ENCODE results near the gene CFAP221.

The CFAP221 gene

GRCh38 chr2:119672161-119672862 lies 128.1 kb downstream of the CFAP221 start:
- CTCF ChIA-PET: no interaction called here
- no peak for DNase-seq (ENCODE audit: extremely low spot score)
- no peak for TF ChIP-seq BHLHE40 (IDR thresholded peaks at IDR 0.05; ENCODE audit: borderline replicate concordance)
- TF ChIP-seq L3MBTL2 (conservative IDR thresholded peaks at IDR 0.05): no peak
- no peak for TF ChIP-seq TARDBP (IDR thresholded peaks at IDR 0.05)
- no peak for TF ChIP-seq LEF1 (IDR thresholded peaks at IDR 0.05; ENCODE audit: borderline replicate concordance)
- TF ChIP-seq CTBP1 (IDR thresholded peaks at IDR 0.05; ENCODE audit: borderline replicate concordance): no peak
- TF ChIP-seq SUZ12 (IDR thresholded peaks at IDR 0.05): no peak
- POLR2A ChIA-PET: no interaction called here

DNA sequence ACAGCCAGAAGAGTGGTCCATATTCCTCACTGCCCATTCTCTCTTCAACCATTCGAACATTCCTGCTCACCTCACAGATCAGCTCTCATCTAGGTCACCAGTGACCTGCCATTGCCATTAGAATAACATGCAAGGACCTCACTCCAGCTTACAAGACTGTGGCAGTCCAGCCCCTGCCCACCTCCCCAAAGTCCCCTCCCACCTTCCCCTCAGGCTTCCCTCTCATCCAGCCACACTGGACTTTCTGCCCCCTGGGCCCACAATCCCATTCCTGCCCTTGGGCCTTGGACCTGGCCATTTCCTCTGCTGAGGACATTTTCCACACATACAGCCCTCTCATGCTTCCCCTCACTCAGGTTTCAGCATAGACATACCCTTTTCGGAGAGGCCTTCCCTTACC lies 129.5 kb downstream of the CFAP221 start:
- CTCF ChIA-PET: no interaction called here
- POLR2A ChIA-PET: no interaction called here
- no peak for DNase-seq (ENCODE audit: extremely low spot score)
- TF ChIP-seq FOXA1 (IDR thresholded peaks at IDR 0.05): no peak
- no peak for TF ChIP-seq ARNT (IDR thresholded peaks at IDR 0.05)
- no peak for TF ChIP-seq FOXK2 (IDR thresholded peaks at IDR 0.05)
- no peak for TF ChIP-seq TARDBP (IDR thresholded peaks at IDR 0.05)
- TF ChIP-seq, protein P1, sequence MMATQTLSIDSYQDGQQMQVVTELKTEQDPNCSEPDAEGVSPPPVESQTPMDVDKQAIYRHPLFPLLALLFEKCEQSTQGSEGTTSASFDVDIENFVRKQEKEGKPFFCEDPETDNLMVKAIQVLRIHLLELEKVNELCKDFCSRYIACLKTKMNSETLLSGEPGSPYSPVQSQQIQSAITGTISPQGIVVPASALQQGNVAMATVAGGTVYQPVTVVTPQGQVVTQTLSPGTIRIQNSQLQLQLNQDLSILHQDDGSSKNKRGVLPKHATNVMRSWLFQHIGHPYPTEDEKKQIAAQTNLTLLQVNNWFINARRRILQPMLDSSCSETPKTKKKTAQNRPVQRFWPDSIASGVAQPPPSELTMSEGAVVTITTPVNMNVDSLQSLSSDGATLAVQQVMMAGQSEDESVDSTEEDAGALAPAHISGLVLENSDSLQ (IDR thresholded peaks at IDR 0.05): no peak

GRCh38 chr2:119674711-119675500 lies 130.7 kb downstream of the CFAP221 start:
- no peak for DNase-seq (ENCODE audit: extremely low spot score)
- ChIA-PET CTCF (interaction anchor here (0.5 kb wide), 1 partner anchor 219 kb away, joined by 6 read pairs; no protein-coding TSS in a partner anchor), POLR2A (no interaction called here)
- TF ChIP-seq FOXM1 (IDR thresholded peaks at IDR 0.05; ENCODE audit: borderline replicate concordance) (no peak), LEF1 (IDR thresholded peaks at IDR 0.05; ENCODE audit: borderline replicate concordance) (no peak), L3MBTL2 (conservative IDR thresholded peaks at IDR 0.05) (no peak), NFRKB (IDR thresholded peaks at IDR 0.05) (no peak), TARDBP (IDR thresholded peaks at IDR 0.05) (no peak), SUZ12 (IDR thresholded peaks at IDR 0.05) (no peak), ARNT (IDR thresholded peaks at IDR 0.05) (no peak), FOXK2 (IDR thresholded peaks at IDR 0.05) (no peak), BHLHE40 (IDR thresholded peaks at IDR 0.05; ENCODE audit: borderline replicate concordance) (no peak)

- POLR2A ChIA-PET: interaction anchor here (0.6 to 1.5 kb wide), 9 partner anchors 9 to 424 kb away, joined by 3 to 11 read pairs (median 3); partner anchors contain the start of gene PTPN4
- CTCF ChIA-PET: interaction anchor here (0.6 to 0.8 kb wide), 3 partner anchors 18 to 38 kb away, joined by 3 read pairs; no protein-coding TSS in a partner anchor
- TF ChIP-seq ARNT (IDR thresholded peaks at IDR 0.05) (no peak), L3MBTL2 (conservative IDR thresholded peaks at IDR 0.05) (peak; percentile 25; the same call in 1 of the 2 replicates)
- DNase-seq (ENCODE audit: extremely low spot score): no peak
Observed at GRCh38 chr2:119678021-119678656, 133.9 kb downstream of the CFAP221 start.

DNA sequence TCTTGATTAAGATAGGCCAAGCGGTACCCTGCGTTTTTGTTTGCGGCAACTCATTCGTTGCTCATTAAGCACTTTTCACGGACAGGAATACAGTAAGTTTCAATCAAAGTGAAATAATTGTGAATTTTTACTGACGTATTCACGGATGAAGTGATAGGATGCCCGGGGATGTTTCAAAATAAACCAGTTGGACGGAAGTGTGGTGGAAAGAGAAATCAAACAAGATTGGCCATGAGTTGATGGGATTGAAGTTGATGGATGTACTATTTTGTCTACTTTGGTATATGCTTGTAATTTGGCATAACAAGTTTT lies 135.2 kb downstream of the CFAP221 start:
- TF ChIP-seq BHLHE40 (IDR thresholded peaks at IDR 0.05; ENCODE audit: borderline replicate concordance): no peak
- TF ChIP-seq SUZ12 (IDR thresholded peaks at IDR 0.05): no peak
- TF ChIP-seq ZNF384 (IDR thresholded peaks at IDR 0.05): no peak
- TF ChIP-seq ELF4 (IDR thresholded peaks at IDR 0.05): no peak
- TF ChIP-seq LEF1 (IDR thresholded peaks at IDR 0.05; ENCODE audit: borderline replicate concordance): no peak
- no peak for TF ChIP-seq SP1 (IDR thresholded peaks at IDR 0.05)
- TF ChIP-seq FOXA1 (IDR thresholded peaks at IDR 0.05): no peak
- TF ChIP-seq FOXK2 (IDR thresholded peaks at IDR 0.05): no peak
- TF ChIP-seq NFRKB (IDR thresholded peaks at IDR 0.05): no peak
- TF ChIP-seq TARDBP (IDR thresholded peaks at IDR 0.05): no peak
- TF ChIP-seq, protein P1 (IDR thresholded peaks at IDR 0.05): no peak
- no peak for TF ChIP-seq ARNT (IDR thresholded peaks at IDR 0.05)
- TF ChIP-seq CTBP1 (IDR thresholded peaks at IDR 0.05; ENCODE audit: borderline replicate concordance): no peak
- no peak for TF ChIP-seq FOXM1 (IDR thresholded peaks at IDR 0.05; ENCODE audit: borderline replicate concordance)
- TF ChIP-seq HDGF (IDR thresholded peaks at IDR 0.05; ENCODE audit: borderline replicate concordance): no peak
- TF ChIP-seq L3MBTL2 (conservative IDR thresholded peaks at IDR 0.05): no peak
- POLR2A ChIA-PET: interaction anchor here (0.9 to 1.3 kb wide), 4 partner anchors 12 to 426 kb away, joined by 3 to 11 read pairs (median 4); no protein-coding TSS in a partner anchor
- CTCF ChIA-PET: interaction anchor here (0.6 kb wide), 1 partner anchor 1288 kb away, joined by 3 read pairs; no protein-coding TSS in a partner anchor
- no peak for DNase-seq (ENCODE audit: extremely low spot score)

DNA sequence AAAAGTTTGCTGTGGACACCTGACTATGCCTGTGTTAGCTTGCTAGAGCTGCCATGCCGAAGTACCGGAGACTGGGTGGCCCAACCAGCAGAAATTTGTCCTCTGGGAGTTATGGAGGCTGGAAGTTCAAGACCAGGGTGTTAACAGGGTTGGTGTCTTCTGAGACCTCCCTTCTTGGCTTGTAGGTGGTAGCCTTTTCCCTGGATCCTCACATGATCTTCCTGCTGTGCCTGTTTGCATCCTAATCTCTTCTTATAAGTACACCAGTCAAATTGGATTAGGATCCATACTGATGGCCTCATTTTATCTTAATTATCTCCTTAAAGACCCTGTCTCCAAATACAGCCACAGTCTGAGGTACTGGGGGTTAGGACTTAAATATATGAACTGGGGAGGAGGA lies 135.6 kb downstream of the CFAP221 start:
- TF ChIP-seq CTBP1 (IDR thresholded peaks at IDR 0.05; ENCODE audit: borderline replicate concordance): no peak
- no peak for TF ChIP-seq TARDBP (IDR thresholded peaks at IDR 0.05)
- no peak for TF ChIP-seq NFRKB (IDR thresholded peaks at IDR 0.05)
- no peak for TF ChIP-seq FOXM1 (IDR thresholded peaks at IDR 0.05; ENCODE audit: borderline replicate concordance)
- no peak for TF ChIP-seq LEF1 (IDR thresholded peaks at IDR 0.05; ENCODE audit: borderline replicate concordance)
- TF ChIP-seq FOXA1 (IDR thresholded peaks at IDR 0.05): no peak
- TF ChIP-seq, protein P1 (IDR thresholded peaks at IDR 0.05): no peak
- no peak for TF ChIP-seq FOXK2 (IDR thresholded peaks at IDR 0.05)
- no peak for TF ChIP-seq BHLHE40 (IDR thresholded peaks at IDR 0.05; ENCODE audit: borderline replicate concordance)
- ChIA-PET POLR2A (no interaction called here), CTCF (no interaction called here)
- no peak for DNase-seq (ENCODE audit: extremely low spot score)

Measured in HEK293T (cell line).